Fibroblast of skin of right biceps (primary cell): ENCODE results near the gene CWC22.
A peak's percentile ranks its signal among the peaks of the same experiment; 100 is the strongest.
"Not testable (repeated sequence)": the region's sequence is repeated elsewhere in the genome, so short reads cannot be mapped to it uniquely, and the experiment has no call there.

Experiments
- DNase-seq: peaks from one replicate; pipeline ENCODE4 v3.0.0-alpha.2; 2013

Gene CWC22

GRCh38 chr2:180006781-180007579 lies at the start of gene CWC22:
Gene CWC22, minus strand, starts transcription at chr2:180007297. Its CDS starts 13,956 bp downstream, at chr2:179993341.
- DNase-seq = peak; percentile 89

GRCh38 chr2:180056367-180057118 lies 49.4 kb upstream of the CWC22 start:
- DNase-seq = no peak

- not testable (repeated sequence) for DNase-seq
Measured at GRCh38 chr2:180054576-180054975, 47.5 kb upstream of the CWC22 start.

GRCh38 chr2:180050246-180050645 lies 43.1 kb upstream of the CWC22 start:
- DNase-seq = no peak

GRCh38 chr2:180048251-180048650 lies 41.2 kb upstream of the CWC22 start:
- DNase-seq = peak; percentile 29

GRCh38 chr2:180046776-180047175 lies 39.7 kb upstream of the CWC22 start:
- DNase-seq = peak; percentile 63

GRCh38 chr2:180046202-180046601 lies 39.1 kb upstream of the CWC22 start:
- DNase-seq = no peak

GRCh38 chr2:180040146-180040925 lies 33.2 kb upstream of the CWC22 start:
- peak; percentile 97 for DNase-seq

- no peak for DNase-seq
Measured at GRCh38 chr2:180038997-180039396, 31.9 kb upstream of the CWC22 start.

GRCh38 chr2:180033993-180034894 lies 27.1 kb upstream of the CWC22 start:
- peak; percentile 50 for DNase-seq

- no peak for DNase-seq
Measured at GRCh38 chr2:180029575-180029974, 22.5 kb upstream of the CWC22 start.

GRCh38 chr2:180021850-180022249 lies 14.8 kb upstream of the CWC22 start:
- no peak for DNase-seq

GRCh38 chr2:180017784-180018183 lies 10.7 kb upstream of the CWC22 start:
- DNase-seq = peak; percentile 30

GRCh38 chr2:180016937-180017336 lies 9.8 kb upstream of the CWC22 start:
- no peak for DNase-seq

GRCh38 chr2:180015951-180016709 lies 9.0 kb upstream of the CWC22 start:
- DNase-seq = peak; percentile 91

GRCh38 chr2:180012523-180012922 lies 5.4 kb upstream of the CWC22 start:
- DNase-seq = peak; percentile 80

GRCh38 chr2:180010701-180011100 lies 3.6 kb upstream of the CWC22 start:
- DNase-seq = peak; percentile 16

GRCh38 chr2:180006231-180006630 lies 866 bp downstream of the CWC22 start:
- DNase-seq = no peak

GRCh38 chr2:180005465-180005864 lies 1.6 kb downstream of the CWC22 start:
- not testable (repeated sequence) for DNase-seq

GRCh38 chr2:180004731-180005130 lies 2.4 kb downstream of the CWC22 start:
- DNase-seq = peak; percentile 19

- no peak for DNase-seq
Measured at GRCh38 chr2:180003559-180003958, 3.5 kb downstream of the CWC22 start.
